Stimulated activated CD4-positive, alpha-beta T cell treated with anti-CD3 and anti-CD28 coated beads, Interleukin-4, amount 100 ng/mL, for 1 hour (primary cell): ENCODE data around the gene FOXO6.

Source experiments
- DNase-seq: peaks from one replicate; pipeline ENCODE4 v3.0.0-alpha.2; 2020

FOXO6 gene

DNA sequence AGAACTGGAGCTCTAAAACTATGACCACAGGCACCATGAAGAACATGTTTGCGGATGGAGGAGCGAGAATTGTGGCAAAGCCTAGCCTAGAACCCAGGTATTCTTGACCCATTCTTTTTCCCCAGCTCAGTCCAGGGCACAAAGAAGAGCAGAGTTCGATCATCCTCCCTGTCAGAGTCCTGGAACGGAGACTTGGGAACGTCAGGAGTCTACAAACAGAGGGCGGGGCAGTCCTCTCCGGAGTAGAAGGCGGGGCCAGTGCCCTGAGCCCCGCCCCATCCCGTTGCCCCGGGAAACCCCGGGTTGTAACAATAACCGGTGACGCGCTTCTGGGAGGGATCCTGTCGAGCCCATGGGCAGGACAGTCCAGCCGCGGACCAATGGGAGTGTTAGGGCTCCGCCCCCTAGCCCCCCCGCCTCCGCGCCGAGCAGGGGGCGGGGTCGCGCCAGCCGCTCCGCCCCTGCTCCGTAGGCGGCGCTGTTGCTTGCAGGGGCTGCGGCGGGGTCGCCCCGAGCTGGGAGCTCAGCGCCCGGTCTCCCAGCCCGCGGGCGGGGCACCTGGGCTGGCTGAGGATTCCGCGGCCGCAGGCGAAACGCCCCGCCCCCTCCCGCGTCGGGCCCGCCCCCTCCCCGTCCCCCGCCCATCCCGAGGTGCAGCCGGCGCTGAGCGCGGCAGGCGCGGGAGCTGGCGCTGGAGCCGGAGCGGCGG, at the start of gene FOXO6:
Gene FOXO6, plus strand, starts transcription at position 649 of the 709 bp plus-strand sequence.
- peak; percentile 89 for DNase-seq

GRCh38 chr1:41312991-41313645, 48.1 kb upstream of the FOXO6 start:
- no peak for DNase-seq

GRCh38 chr1:41313661-41314131, 47.5 kb upstream of the FOXO6 start:
- no peak for DNase-seq

- DNase-seq = no peak
Measured at GRCh38 chr1:41314376-41315145, 46.7 kb upstream of the FOXO6 start.

DNA sequence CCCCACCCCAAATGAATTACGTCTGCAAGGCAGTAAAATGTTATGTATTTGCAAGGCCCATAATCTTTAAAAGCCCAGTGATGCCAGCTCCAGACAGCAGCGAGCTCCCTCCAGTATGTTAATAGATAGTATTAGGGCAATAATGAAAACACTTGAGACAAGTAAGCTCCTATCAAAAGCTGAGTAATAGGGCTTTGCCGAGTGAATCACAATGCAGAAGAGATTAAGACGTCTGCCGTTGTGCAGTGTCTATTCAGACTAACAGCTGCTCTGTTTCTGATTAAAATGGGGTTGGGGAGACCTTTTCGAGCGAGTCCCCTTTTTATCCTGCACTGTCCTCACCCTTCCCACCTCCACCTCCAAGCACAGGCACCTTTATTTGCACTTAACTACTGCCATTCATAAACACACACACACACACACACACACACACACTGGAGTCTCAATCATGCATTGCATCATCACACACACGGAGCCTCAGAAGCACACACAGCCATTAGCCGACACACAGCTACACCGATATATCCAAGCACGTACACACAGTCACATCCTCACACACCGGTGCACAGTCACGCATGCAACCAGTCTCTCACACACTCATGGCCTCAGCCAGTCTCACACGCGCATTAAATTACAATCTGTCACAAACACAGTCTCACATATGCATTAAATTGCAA, 46.0 kb upstream of the FOXO6 start:
- no peak for DNase-seq

DNA sequence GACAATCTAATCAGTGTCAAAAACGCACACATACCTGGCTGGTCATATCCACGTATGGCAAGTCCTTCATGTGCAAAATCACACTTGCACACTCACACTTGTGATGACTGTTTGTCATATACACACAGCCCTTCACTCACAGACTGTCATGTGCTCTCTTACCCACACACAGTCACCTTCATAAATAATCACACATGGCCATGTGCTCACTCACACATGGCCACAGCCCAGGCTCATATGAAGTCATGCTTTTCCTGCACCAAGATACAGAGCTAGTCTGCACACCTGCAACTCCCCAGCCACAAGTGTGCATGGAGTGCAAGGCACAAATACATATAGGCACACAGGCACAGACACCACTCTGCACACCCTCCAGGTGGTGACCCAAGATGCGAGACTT, 45.4 kb upstream of the FOXO6 start:
- DNase-seq = no peak

- DNase-seq = no peak
Measured at GRCh38 chr1:41317361-41317760, 43.9 kb upstream of the FOXO6 start.

GRCh38 chr1:41318135-41318534, 43.1 kb upstream of the FOXO6 start:
- DNase-seq = no peak

- no peak for DNase-seq
Measured at GRCh38 chr1:41319106-41319755, 42.0 kb upstream of the FOXO6 start.

DNA sequence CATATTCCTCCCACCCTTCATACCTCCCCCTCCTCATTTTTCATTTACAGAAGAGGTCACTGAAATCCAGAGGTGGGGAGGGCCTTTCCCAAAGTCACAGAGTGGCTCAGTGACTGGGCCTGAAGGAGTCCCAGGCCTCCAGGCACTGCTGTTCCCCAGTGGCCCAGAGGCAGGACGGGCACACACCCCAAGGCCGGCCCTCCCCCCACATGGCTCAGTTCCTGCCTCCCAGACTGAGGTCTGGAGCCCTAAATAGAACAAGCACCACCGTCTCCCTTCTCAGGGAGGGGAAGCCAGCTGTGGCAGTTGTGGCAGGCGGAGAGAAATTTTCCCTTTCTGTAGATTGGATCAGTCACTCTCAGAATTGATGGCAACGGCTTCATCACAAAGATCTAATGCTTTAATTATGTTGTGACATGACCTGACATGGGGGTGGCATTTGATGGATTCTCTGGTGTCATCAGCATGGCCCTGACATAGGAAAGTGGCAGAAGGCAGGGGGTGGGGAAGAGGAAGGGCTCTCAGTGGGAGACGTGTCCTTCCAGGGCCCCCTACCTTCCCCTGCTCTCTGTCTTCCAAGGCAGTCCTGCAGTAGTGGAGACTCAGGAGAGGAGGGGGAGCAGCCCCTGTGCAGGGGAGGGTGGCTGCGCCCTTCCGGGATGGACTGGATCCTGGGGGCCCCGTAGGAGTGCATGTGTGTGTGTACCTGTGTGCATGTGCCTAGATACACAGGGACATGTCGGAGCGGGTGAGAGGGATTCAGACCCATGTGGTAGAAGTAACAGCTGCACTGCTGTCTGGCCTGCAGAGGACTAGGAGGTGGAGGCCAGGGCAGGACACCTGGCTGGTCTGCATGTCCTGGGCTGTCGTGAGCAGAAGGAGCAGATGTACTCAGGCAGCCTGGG, 41.2 kb upstream of the FOXO6 start:
- no peak for DNase-seq

- no peak for DNase-seq
Measured at GRCh38 chr1:41320895-41321676, 40.1 kb upstream of the FOXO6 start.

GRCh38 chr1:41322101-41322661, 39.1 kb upstream of the FOXO6 start:
- DNase-seq = no peak

DNA sequence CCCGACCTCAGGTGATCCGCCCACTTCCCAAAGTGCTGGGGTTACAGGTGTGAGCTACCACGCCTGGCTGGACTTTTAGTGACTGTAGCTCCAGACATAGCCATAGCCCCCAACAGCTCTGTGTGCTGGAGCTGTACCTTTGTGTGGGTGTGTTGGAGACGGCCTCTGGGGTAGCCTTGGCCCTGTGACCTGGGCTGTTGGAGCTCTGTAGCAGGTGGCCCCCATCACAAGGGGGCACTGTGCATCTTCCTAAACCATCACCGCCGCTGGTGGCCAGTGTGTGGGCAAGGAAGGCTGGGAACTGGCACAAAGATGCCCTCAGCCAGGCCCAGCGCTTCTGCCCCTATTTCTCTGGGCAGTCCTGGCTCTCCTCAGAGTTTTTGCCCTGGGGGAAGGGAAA, 38.4 kb upstream of the FOXO6 start:
- peak; percentile 22 for DNase-seq

DNA sequence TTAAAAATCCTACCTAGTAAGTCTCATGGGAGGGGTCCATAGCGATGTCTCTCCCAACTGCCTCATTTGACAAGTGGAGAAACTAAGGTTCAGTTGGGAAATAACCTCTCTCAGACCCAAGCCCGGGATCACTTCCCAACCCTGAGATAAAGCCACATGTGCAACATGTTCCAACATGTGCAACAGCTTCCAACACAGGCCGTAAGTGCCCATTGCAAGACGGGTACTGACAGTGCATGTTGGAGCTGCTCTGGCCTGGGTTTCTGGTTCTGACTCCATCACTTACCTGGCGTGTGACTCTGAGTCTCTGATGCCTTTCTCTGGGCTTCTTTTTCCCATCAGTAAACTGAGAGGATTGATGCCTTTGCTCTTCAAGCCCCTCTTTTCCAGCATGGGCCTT, 38.0 kb upstream of the FOXO6 start:
- DNase-seq = no peak

- DNase-seq = no peak
Measured at GRCh38 chr1:41325801-41326200, 35.4 kb upstream of the FOXO6 start.

DNA sequence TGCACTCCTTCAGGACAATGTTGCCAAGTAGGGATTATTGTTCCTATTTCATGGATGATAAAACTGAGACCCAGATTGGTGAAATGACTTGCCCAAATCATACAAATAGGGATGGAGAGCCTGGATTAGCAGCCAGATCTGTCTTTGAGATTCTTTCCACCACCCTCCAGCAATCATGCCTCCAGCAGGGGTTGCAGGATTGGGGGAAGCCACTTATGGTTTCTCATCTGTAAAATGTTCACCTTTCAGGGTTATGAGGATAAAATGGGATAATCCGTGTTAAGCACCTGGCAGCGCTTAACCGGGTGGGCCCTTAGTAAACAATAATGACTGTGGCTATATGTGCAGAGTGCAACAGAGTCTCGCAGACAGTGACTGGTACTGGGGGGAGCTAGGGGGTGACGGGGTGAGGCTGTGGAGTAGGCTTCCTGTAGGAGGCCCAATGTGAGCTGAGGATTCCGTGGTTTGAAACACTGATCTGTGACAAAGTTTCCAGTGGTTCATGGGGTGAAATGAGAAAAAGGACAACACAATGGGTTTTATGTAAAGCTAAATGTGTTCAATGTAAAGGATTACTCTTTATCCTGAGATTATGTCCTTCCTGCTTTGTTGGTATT, 33.7 kb upstream of the FOXO6 start:
- DNase-seq = no peak

DNA sequence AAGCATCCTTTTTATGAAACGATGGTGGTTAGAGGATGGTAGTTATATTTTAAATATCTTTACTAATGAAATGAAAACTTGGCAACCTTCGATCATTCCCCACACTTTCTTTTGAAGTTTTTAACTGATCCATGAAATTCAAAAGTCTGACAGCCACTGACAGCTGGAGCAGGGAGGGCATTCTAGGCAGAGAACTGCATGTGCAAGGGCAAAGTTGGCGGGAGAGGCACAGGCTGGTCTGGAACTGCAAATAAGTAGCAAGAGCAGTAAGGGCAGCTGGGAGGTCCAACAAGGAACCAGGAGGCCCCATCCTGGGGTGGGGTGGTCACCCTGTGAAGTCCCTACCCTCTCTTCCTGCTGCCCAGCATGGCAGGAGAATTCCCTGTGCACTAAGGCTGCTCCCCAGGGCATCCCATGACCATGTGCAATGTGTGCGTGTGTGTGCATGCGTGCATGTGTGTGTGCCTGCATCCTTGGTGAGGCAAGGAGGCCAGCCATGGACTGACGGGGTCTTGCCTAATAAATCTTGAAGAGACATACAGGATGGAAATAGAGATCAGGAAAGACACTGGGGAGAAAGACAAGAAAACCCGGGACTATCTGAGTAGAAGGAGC, 33.1 kb upstream of the FOXO6 start:
- no peak for DNase-seq

DNA sequence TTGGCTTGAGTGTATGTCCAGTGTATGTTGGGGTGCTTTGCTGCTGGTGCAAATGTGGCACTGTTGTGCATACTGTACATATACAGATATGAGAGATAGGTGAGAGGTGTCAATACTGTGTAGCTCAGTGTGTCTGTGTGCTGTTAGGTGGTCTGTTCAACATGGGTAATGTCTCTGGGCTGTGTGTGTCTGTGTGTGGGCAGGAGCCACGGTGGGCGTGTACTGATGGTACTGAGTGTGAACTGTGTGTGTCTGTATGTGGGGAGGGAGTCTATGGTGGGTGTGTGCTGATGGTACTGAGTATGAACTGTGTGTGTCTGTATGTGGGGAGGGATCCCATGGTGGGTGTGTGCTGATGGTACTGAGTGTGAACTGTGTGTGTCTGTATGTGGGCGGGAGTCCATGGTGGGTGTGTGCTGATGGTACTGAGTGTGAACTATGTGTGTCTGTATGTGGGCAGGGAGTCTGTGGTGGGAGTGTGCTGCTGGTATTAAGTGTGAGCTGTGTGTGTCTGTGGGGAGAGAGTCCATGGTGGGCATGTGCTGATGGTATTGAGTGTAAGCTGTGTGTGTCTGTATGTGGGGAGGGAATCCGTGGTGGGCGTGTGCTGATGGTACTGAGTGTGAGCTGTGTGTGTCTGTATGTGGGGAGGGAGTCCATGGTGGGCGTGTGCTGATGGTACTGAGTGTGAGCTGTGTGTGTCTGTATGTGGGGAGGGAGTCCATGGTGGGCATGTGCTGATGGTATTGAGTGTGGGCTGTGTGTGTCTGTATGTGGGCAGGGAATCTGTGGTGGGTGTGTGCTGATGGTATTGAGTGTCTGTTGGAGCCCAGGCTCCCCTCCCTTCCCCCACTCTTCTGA, 32.2 kb upstream of the FOXO6 start:
- DNase-seq = no peak
